ENCODE results near the gene MTFP1. TPM values are rescaled to one million over a fixed set of nuclear protein-coding genes. Genes with fewer than 3 reads are reported as not detected.

The MTFP1 gene
- total and polyA plus RNA-seq, 2 donors (not counting 1 experiment from before 2014, with no cell fraction given) = 11.8 to 18.4 TPM

- peaks cover 7% of the 10 kb centered on the region for H3K9me3 Mint-ChIP-seq (ENCODE audit: insufficient read depth)
- no peak overlapping the region for H3K4me2 ChIP-seq (replicated peaks; ENCODE audit: low read depth, low read length, poor library complexity, severe bottlenecking)
- H3K4me3 Mint-ChIP-seq = no peak overlapping the region
- H3K4me3 ChIP-seq (ENCODE audit: control extremely low read depth in 1 of 5, extremely low read depth in 1 of 5, insufficient read depth in 1 of 5, low read depth in 2 of 5, low read length in 4 of 5) = no peak overlapping the region
- POLR2A ChIA-PET = no interaction called here
- TF ChIP-seq, protein P1, sequence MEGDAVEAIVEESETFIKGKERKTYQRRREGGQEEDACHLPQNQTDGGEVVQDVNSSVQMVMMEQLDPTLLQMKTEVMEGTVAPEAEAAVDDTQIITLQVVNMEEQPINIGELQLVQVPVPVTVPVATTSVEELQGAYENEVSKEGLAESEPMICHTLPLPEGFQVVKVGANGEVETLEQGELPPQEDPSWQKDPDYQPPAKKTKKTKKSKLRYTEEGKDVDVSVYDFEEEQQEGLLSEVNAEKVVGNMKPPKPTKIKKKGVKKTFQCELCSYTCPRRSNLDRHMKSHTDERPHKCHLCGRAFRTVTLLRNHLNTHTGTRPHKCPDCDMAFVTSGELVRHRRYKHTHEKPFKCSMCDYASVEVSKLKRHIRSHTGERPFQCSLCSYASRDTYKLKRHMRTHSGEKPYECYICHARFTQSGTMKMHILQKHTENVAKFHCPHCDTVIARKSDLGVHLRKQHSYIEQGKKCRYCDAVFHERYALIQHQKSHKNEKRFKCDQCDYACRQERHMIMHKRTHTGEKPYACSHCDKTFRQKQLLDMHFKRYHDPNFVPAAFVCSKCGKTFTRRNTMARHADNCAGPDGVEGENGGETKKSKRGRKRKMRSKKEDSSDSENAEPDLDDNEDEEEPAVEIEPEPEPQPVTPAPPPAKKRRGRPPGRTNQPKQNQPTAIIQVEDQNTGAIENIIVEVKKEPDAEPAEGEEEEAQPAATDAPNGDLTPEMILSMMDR (IDR thresholded peaks at IDR 0.05) = no peak
- no peak for TF ChIP-seq EZH2 (IDR thresholded peaks at IDR 0.05; ENCODE audit: borderline replicate concordance, insufficient read depth, low read depth, low read length, poor library complexity, severe bottlenecking)
- H4K20me1 ChIP-seq (ENCODE audit: control insufficient read depth, insufficient read depth, low read length, poor library complexity, severe bottlenecking) = no peaks in the 10 kb centered on the region
- no peaks in the 10 kb centered on the region for H3K36me3 ChIP-seq (replicated peaks in 1 of 2; ENCODE audit: control extremely low read depth in 1 of 2, control insufficient read depth in 1 of 2, extremely low read depth in 1 of 2, insufficient read depth in 2 of 2, low read length in 1 of 2)
- DNase-seq (no peak), ATAC-seq (ENCODE audit: low read depth) (no peak)
- no peak overlapping the region for H3K27ac ChIP-seq (ENCODE audit: low read length in 2 of 2)
- peaks cover 13 to 23% of the 10 kb centered on the region in 2 donors for H3K4me1 ChIP-seq (ENCODE audit: control insufficient read depth in 2 of 2, insufficient read depth in 2 of 2, low read length in 2 of 2)
- WGBS (ENCODE audit: insufficient coverage) = 94% methylated on average over 2 of the region's 4 CpGs
- no peaks in the 10 kb centered on the region for H3K27me3 Mint-ChIP-seq
- no peak overlapping the region for H3K9ac ChIP-seq (ENCODE audit: low read length)
- H2AFZ ChIP-seq (ENCODE audit: insufficient read depth, low read depth, low read length, poor library complexity, severe bottlenecking) = no peak overlapping the region
- intact Hi-C loops (cut with micrococcal nuclease) = no loop called here
- peaks cover 26% of the 10 kb centered on the region for H3K4me1 Mint-ChIP-seq
- CTCF ChIA-PET = no interaction called here
- no peaks in the 10 kb centered on the region for H3K79me2 ChIP-seq (ENCODE audit: control insufficient read depth, insufficient read depth, low read length)
- H3K27ac Mint-ChIP-seq = no peak overlapping the region
- H3K27me3 ChIP-seq (replicated peaks in 1 of 4; ENCODE audit: control extremely low read depth in 1 of 4, control insufficient read depth in 3 of 4, insufficient read depth in 4 of 4, low read length in 3 of 4) = no peaks in the 10 kb centered on the region
- H3K9me3 ChIP-seq (ENCODE audit: control extremely low read depth in 1 of 3, control insufficient read depth in 2 of 3, insufficient read depth in 1 of 3, low read length in 2 of 3) = peaks cover 0 to 28% (median 11%) of the 10 kb centered on the region in 3 donors
These were observed 5.4 kb downstream of the MTFP1 start for GRCh38 chr22:30430933-30431332.

DNA sequence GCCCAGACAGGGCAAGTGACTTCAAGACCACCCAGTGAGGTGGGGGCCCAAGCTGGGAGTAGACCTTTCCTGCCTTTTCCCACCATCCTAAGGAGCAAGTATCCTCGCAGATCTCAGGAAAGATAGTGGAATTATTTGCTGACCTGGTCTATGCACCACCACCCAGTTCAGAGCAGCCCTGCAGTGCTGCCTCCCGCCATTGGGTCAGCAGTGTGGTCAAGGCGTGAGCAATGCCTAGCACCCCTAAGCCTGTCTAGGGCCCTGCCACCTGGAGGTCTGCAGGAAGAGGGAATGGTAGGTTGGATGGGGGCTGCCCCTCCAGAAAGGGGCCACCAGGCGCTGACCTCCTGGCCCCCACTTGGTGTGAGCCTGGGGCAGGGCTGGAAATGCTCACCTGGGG is 6.5 kb downstream of the MTFP1 start:
- no peak overlapping the region for H3K4me3 Mint-ChIP-seq
- no peak overlapping the region for H3K4me2 ChIP-seq (replicated peaks; ENCODE audit: low read depth, low read length, poor library complexity, severe bottlenecking)
- peaks cover 8 to 16% of the 10 kb centered on the region in 2 donors for H3K4me1 ChIP-seq (ENCODE audit: control insufficient read depth in 2 of 2, insufficient read depth in 2 of 2, low read length in 2 of 2)
- DNase-seq (no peak), ATAC-seq (ENCODE audit: low read depth) (no peak)
- ChIA-PET POLR2A (no interaction called here), CTCF (no interaction called here)
- peaks cover 0 to 31% (median 16%) of the 10 kb centered on the region in 3 donors for H3K9me3 ChIP-seq (ENCODE audit: control extremely low read depth in 1 of 3, control insufficient read depth in 2 of 3, insufficient read depth in 1 of 3, low read length in 2 of 3)
- no peaks in the 10 kb centered on the region for H3K27me3 Mint-ChIP-seq
- no peaks in the 10 kb centered on the region for H3K36me3 ChIP-seq (replicated peaks in 1 of 2; ENCODE audit: control extremely low read depth in 1 of 2, control insufficient read depth in 1 of 2, extremely low read depth in 1 of 2, insufficient read depth in 2 of 2, low read length in 1 of 2)
- TF ChIP-seq, protein P1 (IDR thresholded peaks at IDR 0.05) = no peak
- no peak for TF ChIP-seq EZH2 (IDR thresholded peaks at IDR 0.05; ENCODE audit: borderline replicate concordance, insufficient read depth, low read depth, low read length, poor library complexity, severe bottlenecking)
- H3K27ac ChIP-seq (ENCODE audit: low read length in 2 of 2) = no peak overlapping the region
- WGBS (ENCODE audit: insufficient coverage) = 90% methylated on average over 4 of the region's 4 CpGs
- H3K4me1 Mint-ChIP-seq = peaks cover 18% of the 10 kb centered on the region
- intact Hi-C loops (cut with micrococcal nuclease) = no loop called here
- H4K20me1 ChIP-seq (ENCODE audit: control insufficient read depth, insufficient read depth, low read length, poor library complexity, severe bottlenecking) = no peaks in the 10 kb centered on the region
- H3K9ac ChIP-seq (ENCODE audit: low read length) = no peak overlapping the region
- H3K9me3 Mint-ChIP-seq (ENCODE audit: insufficient read depth) = peaks cover 10% of the 10 kb centered on the region
- H3K27me3 ChIP-seq (replicated peaks in 1 of 4; ENCODE audit: control extremely low read depth in 1 of 4, control insufficient read depth in 3 of 4, insufficient read depth in 4 of 4, low read length in 3 of 4) = no peaks in the 10 kb centered on the region
- no peak overlapping the region for H3K4me3 ChIP-seq (ENCODE audit: control extremely low read depth in 1 of 5, extremely low read depth in 1 of 5, insufficient read depth in 1 of 5, low read depth in 2 of 5, low read length in 4 of 5)
- H3K79me2 ChIP-seq (ENCODE audit: control insufficient read depth, insufficient read depth, low read length) = no peaks in the 10 kb centered on the region
- H2AFZ ChIP-seq (ENCODE audit: insufficient read depth, low read depth, low read length, poor library complexity, severe bottlenecking) = no peak overlapping the region
- H3K27ac Mint-ChIP-seq = no peak overlapping the region

Measured in B cell (primary cell).